Bone marrow (tissue), 2 donors: ENCODE measurements around the gene RAD51D.
"Not testable (repeated sequence)": the region's sequence is repeated elsewhere in the genome, so short reads cannot be mapped to it uniquely, and the experiment has no call there.

Source experiments
- DNase-seq, 2 donors: peaks; one replicate each; lab custom pipeline; 2025; lab: John Stamatoyannopoulos, UW

Gene RAD51D

GRCh38 chr17:35065880-35066279 lies 53.8 kb downstream of the RAD51D start:
- no peak for DNase-seq

DNA sequence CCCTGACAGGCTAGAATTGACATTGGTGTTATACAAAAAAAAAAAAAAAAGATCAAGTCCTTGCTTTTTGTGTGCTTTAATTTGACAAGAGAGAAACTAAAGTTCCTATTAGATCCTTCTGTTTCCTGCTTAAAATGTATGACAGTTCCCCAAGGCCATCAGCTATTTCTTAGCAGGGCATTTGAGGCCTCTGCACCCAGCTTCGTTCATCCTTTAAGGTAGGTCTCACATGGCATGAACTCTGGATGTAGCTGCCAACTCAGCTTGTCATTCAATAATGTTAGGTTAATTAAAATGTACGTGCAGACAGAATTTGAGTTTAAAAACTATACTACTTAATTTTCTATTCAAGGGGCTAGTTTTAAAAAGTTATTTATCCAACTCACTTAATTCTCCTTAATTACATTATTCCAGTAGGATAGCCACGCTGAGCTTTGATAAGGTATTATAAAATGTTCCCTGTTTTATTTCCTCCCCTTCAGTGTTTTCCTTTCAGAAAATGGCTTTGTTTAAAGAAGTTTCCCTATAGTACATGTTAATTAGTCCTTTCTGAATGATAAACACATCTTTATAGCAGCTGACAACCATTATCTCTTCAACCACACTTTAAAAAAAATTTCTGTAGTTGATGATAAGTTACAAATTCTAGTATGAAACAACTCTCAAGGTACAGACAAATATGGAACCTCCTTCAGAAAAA lies 55.0 kb downstream of the RAD51D start:
- no peak for DNase-seq

GRCh38 chr17:35063514-35064223 lies 56.0 kb downstream of the RAD51D start, which contains the start of gene RFFL:
TSS of gene RFFL (minus strand) at chr17:35063707. CDS start at chr17:35026553, 37,154 bp downstream.
- peak; percentile 62 to 96 for DNase-seq

DNA sequence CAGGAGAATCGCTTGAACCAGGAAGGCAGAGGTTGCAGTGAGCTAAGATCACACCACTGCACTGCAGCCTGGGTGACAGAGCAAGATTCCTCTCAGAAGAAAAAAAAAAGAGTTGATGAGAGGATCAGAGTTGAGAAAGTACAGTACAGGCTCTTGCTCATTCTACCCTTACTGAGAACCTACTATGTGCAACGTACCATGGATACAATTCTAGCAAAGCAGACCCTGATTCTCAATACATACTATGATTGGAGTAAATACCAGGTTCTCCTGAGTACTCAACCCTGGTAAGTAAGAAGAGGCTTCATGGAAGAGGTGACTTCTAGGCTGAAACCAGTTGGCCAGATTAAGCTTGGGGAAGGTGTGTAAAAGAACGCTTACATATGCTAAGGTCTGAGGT lies 57.4 kb downstream of the RAD51D start:
- DNase-seq, result no peak

DNA sequence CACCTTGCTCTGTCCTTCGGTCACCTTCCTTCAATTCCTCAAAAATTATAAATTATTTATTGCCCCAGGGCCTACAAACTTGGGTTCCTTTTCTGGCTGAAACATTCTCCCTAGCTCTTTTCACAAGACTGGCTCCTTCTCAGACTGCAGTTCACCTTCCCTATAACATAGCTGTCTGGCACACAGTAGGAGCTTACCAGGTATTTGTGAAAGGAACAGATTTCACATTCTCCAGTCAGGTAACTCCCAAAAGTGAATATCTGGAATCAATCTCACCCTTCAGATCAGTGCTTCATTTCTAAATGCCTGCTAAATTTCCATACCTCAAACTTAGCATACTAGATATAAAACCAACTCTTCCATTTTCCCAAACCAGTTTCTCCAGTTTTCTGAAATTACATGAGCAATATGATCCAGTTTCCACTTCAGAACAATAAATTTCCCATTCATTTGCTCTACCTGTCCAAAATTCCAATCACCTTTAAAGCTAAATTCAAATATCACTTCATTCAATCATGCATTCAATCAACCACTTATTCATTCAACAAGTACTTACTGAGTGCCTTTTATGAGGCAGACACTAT lies 62.2 kb downstream of the RAD51D start:
- no peak for DNase-seq

GRCh38 chr17:35056013-35056412 lies 63.6 kb downstream of the RAD51D start:
- DNase-seq, result no peak

- no peak for DNase-seq
These were observed 66.5 kb downstream of the RAD51D start for GRCh38 chr17:35053204-35053603.

DNA sequence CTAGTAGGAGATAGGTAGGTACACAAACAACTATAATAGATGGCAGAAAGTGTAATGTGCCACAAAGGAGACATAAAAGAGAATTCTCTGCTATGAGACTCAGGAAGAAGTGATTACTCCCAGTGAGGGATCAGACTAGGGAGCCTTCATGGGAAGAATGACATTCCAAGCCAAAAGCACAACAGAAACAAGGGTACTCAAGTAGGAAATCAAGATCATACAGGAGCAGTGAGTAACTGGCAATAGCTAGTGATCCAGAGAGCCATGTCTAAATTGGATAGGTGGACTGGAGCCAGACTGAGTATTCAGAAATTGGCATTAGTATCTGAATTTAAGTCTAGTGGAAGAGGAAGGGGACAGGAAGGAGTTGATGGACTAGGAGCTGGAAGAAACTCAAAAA lies 66.9 kb downstream of the RAD51D start:
- DNase-seq, result no peak

- DNase-seq, result no peak
These were observed 67.4 kb downstream of the RAD51D start for GRCh38 chr17:35052241-35052610.

DNA sequence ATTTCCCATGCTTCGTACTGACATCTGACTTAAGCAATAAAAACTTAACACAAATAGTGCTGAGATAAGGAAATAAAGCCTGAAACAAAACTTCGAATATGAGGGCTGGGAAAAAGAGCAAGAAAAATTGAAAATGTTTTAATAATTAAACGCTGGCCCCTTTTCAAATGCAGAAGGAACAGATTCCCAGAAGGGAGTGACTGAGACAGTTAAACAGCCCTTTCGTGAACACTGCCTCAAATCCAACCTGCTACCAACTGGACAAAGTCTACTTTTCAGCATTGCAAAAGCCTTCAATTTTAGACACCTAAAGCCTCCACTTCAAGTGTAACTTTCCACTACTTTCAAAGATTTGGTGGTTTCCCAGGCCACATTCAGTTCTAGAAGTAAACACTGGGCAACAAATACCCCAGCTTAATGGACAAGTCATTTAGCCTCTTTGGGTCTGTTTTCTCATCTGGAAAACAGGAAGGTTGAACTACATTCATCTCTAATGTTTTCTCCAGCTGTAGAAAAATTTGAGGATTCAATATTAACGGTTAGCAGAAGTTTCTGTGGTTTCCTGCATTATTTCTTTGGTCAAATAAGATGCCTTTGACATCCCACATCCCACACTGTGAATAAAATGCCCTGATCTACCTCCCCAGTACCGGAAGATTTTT lies 68.0 kb downstream of the RAD51D start:
- DNase-seq, result no peak

DNA sequence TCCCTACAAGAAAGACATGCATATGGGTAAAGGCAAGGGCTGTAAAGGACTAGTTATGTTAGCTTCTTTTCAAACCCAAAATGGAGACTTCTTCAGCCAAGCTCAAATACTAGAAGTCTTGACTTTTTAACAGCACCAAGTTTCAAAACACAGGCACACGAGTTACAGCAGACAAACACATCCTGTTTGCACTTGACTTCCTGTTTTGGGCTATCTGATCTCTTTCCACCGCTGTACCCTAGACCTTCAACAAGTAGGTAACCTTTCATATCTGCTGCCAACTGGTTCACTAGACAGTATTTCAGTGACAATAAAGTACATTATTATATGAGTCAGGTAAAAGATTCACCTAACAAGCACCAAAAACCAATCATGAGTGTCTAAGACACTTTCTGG lies 68.5 kb downstream of the RAD51D start:
- DNase-seq, result peak in 1 of 2 donors; percentile 93

GRCh38 chr17:35050170-35050569 lies 69.5 kb downstream of the RAD51D start:
- no peak for DNase-seq

DNA sequence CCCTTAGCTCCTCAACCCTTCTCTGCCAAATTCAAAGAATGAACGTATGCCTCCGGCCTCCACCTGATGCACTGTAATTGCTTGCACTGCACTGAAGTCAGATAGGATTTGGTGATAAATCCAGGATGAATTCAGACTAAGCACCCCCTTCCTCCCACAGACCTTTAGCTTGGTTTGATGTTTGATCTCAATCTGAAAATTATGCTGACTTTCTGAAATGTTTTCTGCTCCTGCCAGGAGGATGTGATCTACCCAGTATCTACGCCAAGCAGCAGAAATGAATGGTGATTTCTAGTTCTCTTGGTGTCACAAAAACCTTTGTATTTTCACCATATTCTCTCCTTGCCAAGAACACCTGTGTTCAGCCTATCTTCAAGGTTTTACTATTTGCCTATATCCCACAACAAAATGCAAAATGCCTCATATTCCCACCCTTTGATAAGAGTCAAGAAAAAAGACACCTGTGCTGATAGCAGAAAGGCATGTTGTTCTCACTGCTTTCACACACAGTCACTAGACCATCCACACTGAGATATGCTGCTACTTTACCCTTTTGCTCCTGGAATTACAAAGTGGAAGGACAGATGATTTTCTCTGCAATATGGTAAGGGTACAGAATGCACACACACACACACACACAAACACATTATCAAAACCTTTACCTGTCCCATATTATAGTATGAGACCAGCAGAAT lies 70.8 kb downstream of the RAD51D start:
- no peak for DNase-seq

- peak in 1 of 2 donors; percentile 33 for DNase-seq
These were observed 72.8 kb downstream of the RAD51D start for GRCh38 chr17:35046740-35047283.

GRCh38 chr17:35046245-35046644 lies 73.4 kb downstream of the RAD51D start:
- no peak for DNase-seq

DNA sequence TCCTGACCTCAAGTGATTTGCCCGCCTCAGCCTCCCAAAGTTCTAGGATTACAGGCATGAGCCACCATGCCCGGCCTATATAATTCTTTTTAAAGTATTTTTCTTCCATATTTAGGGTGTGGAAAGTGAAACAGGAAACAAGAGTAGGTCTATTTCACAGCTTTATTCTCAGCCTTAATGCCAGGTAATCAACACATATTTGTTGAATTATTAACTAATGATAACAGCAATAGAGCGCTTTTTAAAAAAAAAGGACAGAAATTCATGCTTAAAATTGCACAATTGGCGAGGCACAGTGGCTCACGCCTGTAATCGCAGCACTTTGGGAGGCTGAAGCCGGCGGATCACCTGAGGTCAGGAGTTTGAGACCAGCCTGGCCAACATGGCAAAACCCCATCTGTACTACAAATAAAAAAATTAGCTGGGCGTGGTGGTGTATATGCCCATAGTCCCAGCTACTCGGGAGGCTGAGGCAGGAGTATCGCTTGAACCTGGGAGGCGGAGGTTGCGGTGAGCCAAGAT lies 74.1 kb downstream of the RAD51D start:
- DNase-seq, result not testable (repeated sequence)

DNA sequence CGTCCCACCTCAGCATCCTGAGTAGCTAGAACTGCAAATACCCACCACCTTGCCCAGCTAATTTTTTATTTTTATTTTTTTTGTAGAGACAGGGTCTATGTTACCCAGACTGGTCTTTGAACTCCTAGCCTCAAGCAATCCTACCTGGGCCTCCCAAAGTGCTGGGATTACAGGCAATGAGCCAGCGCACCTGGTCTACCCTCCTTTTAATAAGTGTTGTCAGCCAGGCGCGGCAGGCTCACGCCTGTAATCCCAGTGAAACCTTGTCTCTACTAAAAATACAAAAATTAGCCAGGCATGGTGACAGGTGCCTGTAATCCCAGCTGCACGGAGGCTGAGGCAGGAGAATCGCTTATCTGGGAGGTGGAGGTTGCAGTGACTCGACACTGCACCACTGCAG lies 75.5 kb downstream of the RAD51D start:
- DNase-seq, result no peak
